Measurements from ENCODE around the gene CLDN24. TPM values are rescaled to one million over a fixed set of nuclear protein-coding genes. Genes with fewer than 3 reads are reported as not detected.

The CLDN24 gene
- total RNA-seq, 1 donor, result not detected

DNA sequence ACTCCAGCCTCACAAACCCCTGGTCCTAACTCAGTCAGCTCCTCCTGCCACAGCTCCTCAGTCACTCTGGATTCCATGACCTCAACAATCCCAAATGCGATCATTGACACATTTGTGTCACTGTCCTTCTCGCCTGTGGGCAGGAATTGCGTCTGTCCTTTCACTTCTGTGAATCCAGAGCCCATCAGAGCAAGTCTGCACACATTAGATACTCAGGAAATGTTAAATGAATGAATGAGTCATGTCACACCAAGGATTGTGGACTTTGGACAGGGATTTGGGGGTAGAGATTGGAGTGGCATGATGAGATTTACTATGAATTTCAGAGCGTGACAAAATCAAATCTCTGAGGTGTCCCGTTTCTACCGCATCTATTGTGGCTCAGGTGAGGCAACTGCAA, 11.8 kb upstream of the CLDN24 start:
- Histone ChIP-seq H3K27me3 (ENCODE audit: insufficient read depth, low read length) (no peaks in the 10 kb centered on the region), H3K4me1 (ENCODE audit: insufficient read depth, low read length) (peaks cover 18% of the 10 kb centered on the region), H3K4me3 (ENCODE audit: insufficient read depth, low read length) (no peak overlapping the region), H2AFZ (ENCODE audit: low read length) (no peak overlapping the region), H3K79me2 (ENCODE audit: insufficient read depth, low read length) (no peaks in the 10 kb centered on the region), H3K27ac (ENCODE audit: low read depth, low read length) (no peak overlapping the region), H3K36me3 (ENCODE audit: insufficient read depth, low read length) (no peaks in the 10 kb centered on the region), H3K4me2 (ENCODE audit: insufficient read depth, low read length) (peak overlapping the region; percentile 15), H4K20me1 (ENCODE audit: insufficient read depth, low read length) (no peaks in the 10 kb centered on the region), H3K9me3 (ENCODE audit: low read depth, low read length) (no peaks in the 10 kb centered on the region)
- TF ChIP-seq, protein P1, sequence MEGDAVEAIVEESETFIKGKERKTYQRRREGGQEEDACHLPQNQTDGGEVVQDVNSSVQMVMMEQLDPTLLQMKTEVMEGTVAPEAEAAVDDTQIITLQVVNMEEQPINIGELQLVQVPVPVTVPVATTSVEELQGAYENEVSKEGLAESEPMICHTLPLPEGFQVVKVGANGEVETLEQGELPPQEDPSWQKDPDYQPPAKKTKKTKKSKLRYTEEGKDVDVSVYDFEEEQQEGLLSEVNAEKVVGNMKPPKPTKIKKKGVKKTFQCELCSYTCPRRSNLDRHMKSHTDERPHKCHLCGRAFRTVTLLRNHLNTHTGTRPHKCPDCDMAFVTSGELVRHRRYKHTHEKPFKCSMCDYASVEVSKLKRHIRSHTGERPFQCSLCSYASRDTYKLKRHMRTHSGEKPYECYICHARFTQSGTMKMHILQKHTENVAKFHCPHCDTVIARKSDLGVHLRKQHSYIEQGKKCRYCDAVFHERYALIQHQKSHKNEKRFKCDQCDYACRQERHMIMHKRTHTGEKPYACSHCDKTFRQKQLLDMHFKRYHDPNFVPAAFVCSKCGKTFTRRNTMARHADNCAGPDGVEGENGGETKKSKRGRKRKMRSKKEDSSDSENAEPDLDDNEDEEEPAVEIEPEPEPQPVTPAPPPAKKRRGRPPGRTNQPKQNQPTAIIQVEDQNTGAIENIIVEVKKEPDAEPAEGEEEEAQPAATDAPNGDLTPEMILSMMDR (IDR thresholded peaks at IDR 0.05; ENCODE audit: extremely low read depth, low read depth, low read length), result no peak
- no peak for DNase-seq (ENCODE audit: insufficient read length, low spot score, missing footprints)

DNA sequence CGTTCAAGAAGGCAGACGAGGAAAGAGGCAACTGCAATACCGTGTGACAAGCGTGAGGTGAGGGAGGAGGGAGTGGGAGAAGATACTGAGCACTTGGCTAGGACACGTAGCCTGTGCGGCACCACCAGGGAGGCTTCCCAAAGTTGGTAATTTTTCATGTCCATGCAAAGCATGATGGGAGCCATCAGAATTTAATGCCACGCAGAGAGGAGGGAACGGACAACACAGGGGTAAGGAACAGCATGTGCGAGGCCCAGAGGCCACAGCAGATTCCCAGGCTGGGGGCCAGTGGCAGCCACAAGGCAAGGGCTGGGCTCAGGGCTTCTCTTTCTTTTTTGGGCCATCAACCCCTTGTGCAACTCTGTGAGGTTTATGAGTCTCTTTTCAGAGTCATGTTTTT, 11.0 kb upstream of the CLDN24 start:
- H3K9me3 ChIP-seq (ENCODE audit: low read depth, low read length), result no peaks in the 10 kb centered on the region
- no peak overlapping the region for H3K4me3 ChIP-seq (ENCODE audit: insufficient read depth, low read length)
- no peak overlapping the region for H2AFZ ChIP-seq (ENCODE audit: low read length)
- H4K20me1 ChIP-seq (ENCODE audit: insufficient read depth, low read length), result no peaks in the 10 kb centered on the region
- H3K27me3 ChIP-seq (ENCODE audit: insufficient read depth, low read length), result no peaks in the 10 kb centered on the region
- no peak overlapping the region for H3K27ac ChIP-seq (ENCODE audit: low read depth, low read length)
- no peaks in the 10 kb centered on the region for H3K79me2 ChIP-seq (ENCODE audit: insufficient read depth, low read length)
- peaks cover 24% of the 10 kb centered on the region for H3K4me1 ChIP-seq (ENCODE audit: insufficient read depth, low read length)
- H3K4me2 ChIP-seq (ENCODE audit: insufficient read depth, low read length), result no peak overlapping the region
- no peak for DNase-seq (ENCODE audit: insufficient read length, low spot score, missing footprints)
- TF ChIP-seq, protein P1 (IDR thresholded peaks at IDR 0.05; ENCODE audit: extremely low read depth, low read depth, low read length), result no peak
- H3K36me3 ChIP-seq (ENCODE audit: insufficient read depth, low read length), result no peaks in the 10 kb centered on the region

DNA sequence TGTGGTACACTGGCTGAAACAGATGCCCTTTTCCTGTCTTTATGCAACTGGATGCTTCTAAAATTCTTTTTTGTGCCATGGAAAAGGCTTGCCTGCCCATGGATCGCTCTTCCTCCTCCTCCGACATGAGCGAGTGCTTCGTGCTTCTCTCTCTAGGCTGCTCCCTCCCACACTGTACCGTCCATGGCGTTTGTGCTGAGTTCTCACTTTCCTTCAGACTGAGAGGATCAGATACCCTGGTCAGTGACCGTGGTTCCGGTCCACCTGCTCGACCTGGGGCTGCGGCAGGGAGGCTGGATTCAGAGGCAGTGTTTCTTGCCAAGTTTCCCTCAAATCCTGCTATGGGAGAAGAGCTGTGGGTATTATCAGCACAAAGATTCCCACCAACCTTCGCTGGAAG, 10.2 kb upstream of the CLDN24 start:
- no peaks in the 10 kb centered on the region for H3K9me3 ChIP-seq (ENCODE audit: low read depth, low read length)
- H3K4me1 ChIP-seq (ENCODE audit: insufficient read depth, low read length), result peaks cover 24% of the 10 kb centered on the region
- H3K79me2 ChIP-seq (ENCODE audit: insufficient read depth, low read length), result no peaks in the 10 kb centered on the region
- no peak overlapping the region for H2AFZ ChIP-seq (ENCODE audit: low read length)
- no peaks in the 10 kb centered on the region for H4K20me1 ChIP-seq (ENCODE audit: insufficient read depth, low read length)
- no peak overlapping the region for H3K4me3 ChIP-seq (ENCODE audit: insufficient read depth, low read length)
- DNase-seq (ENCODE audit: insufficient read length, low spot score, missing footprints), result no peak
- H3K27ac ChIP-seq (ENCODE audit: low read depth, low read length), result no peak overlapping the region
- TF ChIP-seq, protein P1 (IDR thresholded peaks at IDR 0.05; ENCODE audit: extremely low read depth, low read depth, low read length), result no peak
- H3K36me3 ChIP-seq (ENCODE audit: insufficient read depth, low read length), result no peaks in the 10 kb centered on the region
- no peaks in the 10 kb centered on the region for H3K27me3 ChIP-seq (ENCODE audit: insufficient read depth, low read length)
- H3K4me2 ChIP-seq (ENCODE audit: insufficient read depth, low read length), result no peak overlapping the region

DNA sequence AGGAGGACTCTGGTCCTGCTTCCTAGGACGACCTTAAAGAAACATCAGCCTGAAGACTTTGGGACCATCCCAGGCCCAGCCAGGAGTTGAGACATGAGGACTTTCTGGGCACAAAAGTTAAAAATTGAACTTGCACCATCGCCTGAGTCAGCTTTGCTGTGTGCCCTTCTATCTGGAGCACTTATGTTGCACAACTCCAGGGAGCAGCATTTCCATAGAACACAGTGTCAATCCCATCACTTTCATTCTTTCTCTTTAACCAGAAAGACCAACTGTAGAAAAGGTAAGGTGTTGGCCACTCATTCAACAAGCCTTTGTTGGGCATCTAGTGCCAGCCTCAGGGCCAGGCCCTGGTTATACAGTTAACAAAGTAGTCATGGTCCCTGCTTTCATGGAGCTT, 8.6 kb upstream of the CLDN24 start:
- Histone ChIP-seq H3K9me3 (ENCODE audit: low read depth, low read length) (no peaks in the 10 kb centered on the region), H3K4me3 (ENCODE audit: insufficient read depth, low read length) (no peak overlapping the region), H4K20me1 (ENCODE audit: insufficient read depth, low read length) (no peaks in the 10 kb centered on the region), H3K4me1 (ENCODE audit: insufficient read depth, low read length) (peaks cover 24% of the 10 kb centered on the region), H3K27me3 (ENCODE audit: insufficient read depth, low read length) (no peaks in the 10 kb centered on the region), H3K27ac (ENCODE audit: low read depth, low read length) (no peak overlapping the region), H3K79me2 (ENCODE audit: insufficient read depth, low read length) (no peaks in the 10 kb centered on the region), H3K4me2 (ENCODE audit: insufficient read depth, low read length) (no peak overlapping the region), H2AFZ (ENCODE audit: low read length) (no peak overlapping the region), H3K36me3 (ENCODE audit: insufficient read depth, low read length) (no peaks in the 10 kb centered on the region)
- TF ChIP-seq, protein P1 (IDR thresholded peaks at IDR 0.05; ENCODE audit: extremely low read depth, low read depth, low read length), result no peak
- DNase-seq (ENCODE audit: insufficient read length, low spot score, missing footprints), result no peak

Data from osteoblast (primary cell).